K562 (cell line): ENCODE data around the gene ASCL3. TPM values are rescaled to one million over a fixed set of nuclear protein-coding genes. Genes with fewer than 3 reads are reported as not detected.

Experiments used
- DPF2 ChIP-seq: fragments of 450-650 bp; IDR thresholded peaks from 2 replicates; pipeline ENCODE4 v1.6.1; 2016
- MGA ChIP-seq: fragments of 450-650 bp; IDR thresholded peaks from 2 replicates; pipeline ENCODE4 v1.6.1; 2016; ENCODE audit warnings: mild to moderate bottlenecking, moderate library complexity
- OTX1 ChIP-seq: fragments of 450-650 bp; formaldehyde crosslinking; IDR thresholded peaks from 2 replicates; pipeline ENCODE4 v1.4.0; 2022; ENCODE audit warnings: mild to moderate bottlenecking
- PTBP1 ChIP-seq: fragments of 200-400 bp; formaldehyde crosslinking; IDR thresholded peaks from 2 replicates; pipeline ENCODE4 v1.6.1; 2017; ENCODE audit warnings: low read depth, low read length
- SMARCE1 ChIP-seq: fragments of 450-650 bp; IDR thresholded peaks from 2 replicates; pipeline ENCODE4 v1.7.1; 2016; ENCODE audit warnings: mild to moderate bottlenecking
- TOE1 ChIP-seq, 2 experiments: fragments of 450-650 bp in 1 of 2; sonication (generic) in 1 of 2; formaldehyde crosslinking in 1 of 2; IDR thresholded peaks; 2 replicates each; pipeline versions ENCODE4 v1.7.1 to v1.8.0; 2016 to 2022; ENCODE audit warnings: borderline replicate concordance in 2 of 2, mild to moderate bottlenecking in 2 of 2, antibody characterized with exemption in 1 of 2, inconsistent platforms in 1 of 2, low read depth in 1 of 2, missing genetic modification reagents in 1 of 2, moderate library complexity in 1 of 2
- ZNF239 ChIP-seq: fragments of 250-450 bp; sonication (Bioruptor Pico); IDR thresholded peaks from 2 replicates; pipeline ENCODE4 v1.4.0; 2020; ENCODE audit warnings: mild to moderate bottlenecking
- ZNF280B ChIP-seq: fragments of 250-450 bp; sonication (Bioruptor Pico); IDR thresholded peaks from 2 replicates; pipeline ENCODE4 v1.5.1; 2021; ENCODE audit warnings: mild to moderate bottlenecking
- ZNF592 ChIP-seq: fragments of 450-650 bp; IDR thresholded peaks from 2 replicates; pipeline ENCODE4 v1.6.1; 2017; ENCODE audit warnings: antibody characterized with exemption, mild to moderate bottlenecking
- polyA plus RNA-seq, 8 experiments: library from polyadenylated mRNA; depleted of rRNA in 4 of 8; stranded (reverse) in 5 of 8; unstranded in 3 of 8; fragments of >200 nt; fragmentation: Nextera tagmentation in 2 of 8; fragmentation: Illumina TruSeq in 1 of 8; extraction: Ambion mirVana in 2 of 8; extraction: Trizol in 1 of 8; gene quantifications; 2 replicates each; pipeline versions ENCODE4 v1.2.1 to v1.2.3, GENCODE V29; 2011 to 2014; ENCODE audit warnings: inconsistent platforms in 1 of 8, missing spikeins in 1 of 8
- total RNA-seq, 7 experiments: library from RNA; depleted of rRNA in 6 of 7; stranded (reverse); fragments of >200 nt in 6 of 7; fragmentation: Illumina TruSeq in 2 of 7; extraction: Trizol in 2 of 7; gene quantifications; 2 replicates each; pipeline versions ENCODE4 v1.2.1 to v1.2.3, GENCODE V29; 2011 to 2021; ENCODE audit warnings: low replicate concordance in 1 of 7

The ASCL3 gene
- total and polyA plus RNA-seq, 9 of the 15 experiments (the other 6 are each of a cell fraction or from before 2014, with no cell fraction given), result not detected

DNA sequence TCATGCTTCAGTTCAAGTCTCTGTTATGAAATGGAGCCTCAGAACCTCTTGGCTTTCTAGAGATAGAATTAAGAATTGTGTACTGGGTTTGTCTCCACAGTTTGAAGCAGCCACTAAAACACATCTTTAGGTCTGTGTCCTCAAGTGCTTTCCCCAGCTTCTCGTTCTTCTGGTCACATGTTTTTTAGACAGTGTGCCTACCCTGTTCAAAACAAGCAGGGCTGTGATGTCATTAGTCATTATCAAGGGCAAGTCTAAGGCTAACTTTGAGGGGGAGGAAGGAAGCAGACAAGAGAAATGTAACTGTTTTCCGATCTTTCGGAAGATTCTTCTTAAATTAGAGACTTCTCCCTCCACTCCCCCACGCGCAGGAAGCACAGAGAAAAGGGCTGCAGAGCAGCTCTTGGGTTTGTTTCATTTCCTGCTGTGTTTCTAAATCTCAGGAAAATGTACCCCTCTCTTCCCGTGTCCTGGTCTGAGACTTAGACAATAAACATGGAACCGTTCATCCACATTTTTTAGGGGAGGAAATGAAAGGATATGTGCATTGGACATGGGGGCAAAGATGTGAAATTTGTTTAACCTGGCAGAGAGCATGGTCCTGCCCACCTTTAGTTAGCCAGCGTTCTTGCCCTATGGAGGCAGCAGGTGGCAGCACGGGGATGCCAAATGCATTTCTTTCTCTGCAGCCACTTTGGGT is 28.7 kb downstream of the ASCL3 start (continued):
- TF ChIP-seq SMARCE1 (0 out of 2 replicates have a peak, but pooled peaks have one; percentile 39), TOE1 (IDR thresholded peaks at IDR 0.05; ENCODE audit: borderline replicate concordance) (peak; percentile 64; the same call in 1 of the 2 replicates), TOE1 (CRISPR knock-in tag; IDR thresholded peaks at IDR 0.05; ENCODE audit: borderline replicate concordance, low read depth) (no peak), OTX1 (CRISPR knock-in tag) (no peak), DPF2 (peak; percentile 56; the same call in 1 of the 2 replicates), PTBP1 (no peak), ZNF280B (CRISPR knock-in tag) (no peak), ZNF239 (CRISPR knock-in tag) (peak; percentile 9; the same call in 1 of the 2 replicates), MGA (peak; percentile 85), ZNF592 (peak; percentile 83; the same call in 1 of the 2 replicates)
